Erythroblast (primary cell): ENCODE measurements around the gene KLHL5.

Source experiments
- GATA1 ChIP-seq: IDR thresholded peaks from 2 replicates; pipeline ENCODE4 v1.6.1; 2011; ENCODE audit warnings: low read depth, mild to moderate bottlenecking, control low read depth, low read length, moderate library complexity
- POLR2A ChIP-seq: IDR thresholded peaks from 2 replicates; pipeline ENCODE4 v1.6.1; 2011; ENCODE audit warnings: mild to moderate bottlenecking, low read length

GRCh38 chr4:39043058-39043860 lies 18.8 kb upstream of the KLHL5 start:
- TF ChIP-seq POLR2A = no peak
- TF ChIP-seq GATA1 = no peak
